NCI-H2171 treated with DMSO at 0.1 percent for 48 hours (cell line): Measurements from ENCODE around the gene CWC25.
"Not testable (repeated sequence)": the region's sequence is repeated elsewhere in the genome, so short reads cannot be mapped to it uniquely, and the experiment has no call there.

Experiments
- DNase-seq: peaks from one replicate; lab custom pipeline; 2025; lab: John Stamatoyannopoulos, UW

Gene CWC25

DNA sequence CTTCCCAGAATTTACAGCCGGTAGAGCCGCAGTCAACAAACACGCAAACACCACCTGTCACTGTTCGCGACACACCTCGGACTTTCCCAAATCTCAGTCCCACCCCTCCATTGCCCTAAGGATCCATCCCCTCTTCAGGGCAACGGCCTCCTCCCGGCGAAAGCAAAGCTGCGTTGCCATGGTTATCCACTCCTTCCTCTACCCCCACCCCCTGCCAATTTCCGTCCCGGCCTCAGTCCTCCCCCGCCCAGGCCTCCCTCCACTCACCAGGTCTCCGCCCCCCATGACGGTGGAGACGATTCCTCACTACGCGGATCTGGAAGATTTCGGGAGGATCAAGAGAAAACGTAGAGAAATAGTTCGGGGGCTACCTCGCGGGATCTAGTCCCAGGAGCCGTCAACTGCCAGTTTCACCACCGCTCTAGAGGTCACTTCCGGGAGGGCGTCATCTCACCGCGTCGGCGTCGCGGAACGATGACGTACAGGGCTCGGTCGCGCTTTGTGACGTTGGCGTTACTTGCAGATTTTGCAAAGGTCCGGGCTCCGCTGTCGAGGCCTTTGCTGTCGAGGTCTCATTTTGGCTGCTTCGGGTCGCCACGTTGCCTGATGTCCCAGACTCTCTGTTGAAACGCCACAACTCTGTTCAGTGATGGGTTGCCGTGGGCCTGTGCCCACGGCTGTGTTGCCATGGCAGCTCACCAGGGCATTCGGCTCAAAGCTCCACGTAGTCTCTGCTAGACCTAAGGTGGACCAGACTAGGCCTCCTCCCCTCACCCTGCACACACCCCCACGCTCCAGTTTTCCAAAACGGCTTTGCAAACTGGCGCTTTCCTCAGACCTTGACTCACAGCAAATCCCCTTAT, at the start of gene CWC25:
Gene CWC25 (minus strand): TSS at position 423 of the 863 bp plus-strand sequence. CDS start 138 bp downstream, at position 285.
- peak; percentile 96 for DNase-seq

GRCh38 chr17:38873640-38874380, 48.7 kb upstream of the CWC25 start:
- no peak for DNase-seq

- no peak for DNase-seq
These were observed 47.7 kb upstream of the CWC25 start for GRCh38 chr17:38872671-38873385.

GRCh38 chr17:38872027-38872511, 46.9 kb upstream of the CWC25 start:
- DNase-seq, result no peak

- DNase-seq, result no peak
These were observed 46.3 kb upstream of the CWC25 start for GRCh38 chr17:38871247-38872015.

GRCh38 chr17:38870259-38871165, 45.4 kb upstream of the CWC25 start:
- peak; percentile 56 for DNase-seq

GRCh38 chr17:38869526-38870258, 44.6 kb upstream of the CWC25 start, which contains the start of gene LASP1:
TSS of gene LASP1 (plus strand) at chr17:38870058. CDS start at chr17:38870190, 132 bp downstream.
- DNase-seq, result peak; percentile 89

GRCh38 chr17:38868817-38869525, 43.9 kb upstream of the CWC25 start:
- DNase-seq, result no peak

DNA sequence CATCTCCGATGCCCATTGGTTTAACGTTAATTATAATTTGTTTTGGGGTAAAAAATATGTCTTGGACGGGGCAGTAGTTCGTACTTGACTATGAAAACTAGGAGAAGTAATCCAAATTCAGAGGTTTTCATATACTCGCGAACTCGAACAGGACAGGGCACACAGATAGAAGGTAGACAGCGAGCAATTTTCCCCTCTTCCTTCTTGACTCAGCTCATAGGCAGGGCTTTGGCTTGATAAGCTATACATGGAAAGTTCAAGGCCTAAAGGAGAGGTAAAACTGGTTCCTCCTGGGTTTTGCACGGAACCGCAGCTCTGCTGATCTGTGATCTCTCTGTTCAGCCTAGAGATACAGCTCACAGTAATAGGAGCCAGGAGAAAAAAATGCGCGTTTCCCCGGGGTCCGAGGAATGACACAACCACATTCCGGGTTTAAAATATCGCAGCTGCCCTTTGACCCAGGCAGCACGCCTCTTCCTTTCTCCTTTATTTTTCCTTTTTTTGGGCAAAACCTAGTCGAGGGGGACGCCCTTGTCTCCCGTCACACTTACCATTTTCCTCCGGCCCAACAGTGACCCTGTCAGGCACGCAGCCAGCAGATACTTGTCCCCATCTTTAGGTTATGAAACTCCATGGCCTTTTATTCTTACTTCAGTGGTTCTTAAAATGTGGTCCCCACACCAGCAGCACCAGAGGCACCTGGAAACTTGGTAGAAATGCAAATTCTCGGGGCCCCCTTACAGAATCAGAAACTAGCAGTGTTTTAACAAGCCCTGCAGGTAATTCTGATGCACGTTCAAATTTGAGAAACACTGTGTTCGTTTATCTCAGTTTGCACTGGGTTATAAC, 43.1 kb upstream of the CWC25 start:
- peak; percentile 69 for DNase-seq

DNA sequence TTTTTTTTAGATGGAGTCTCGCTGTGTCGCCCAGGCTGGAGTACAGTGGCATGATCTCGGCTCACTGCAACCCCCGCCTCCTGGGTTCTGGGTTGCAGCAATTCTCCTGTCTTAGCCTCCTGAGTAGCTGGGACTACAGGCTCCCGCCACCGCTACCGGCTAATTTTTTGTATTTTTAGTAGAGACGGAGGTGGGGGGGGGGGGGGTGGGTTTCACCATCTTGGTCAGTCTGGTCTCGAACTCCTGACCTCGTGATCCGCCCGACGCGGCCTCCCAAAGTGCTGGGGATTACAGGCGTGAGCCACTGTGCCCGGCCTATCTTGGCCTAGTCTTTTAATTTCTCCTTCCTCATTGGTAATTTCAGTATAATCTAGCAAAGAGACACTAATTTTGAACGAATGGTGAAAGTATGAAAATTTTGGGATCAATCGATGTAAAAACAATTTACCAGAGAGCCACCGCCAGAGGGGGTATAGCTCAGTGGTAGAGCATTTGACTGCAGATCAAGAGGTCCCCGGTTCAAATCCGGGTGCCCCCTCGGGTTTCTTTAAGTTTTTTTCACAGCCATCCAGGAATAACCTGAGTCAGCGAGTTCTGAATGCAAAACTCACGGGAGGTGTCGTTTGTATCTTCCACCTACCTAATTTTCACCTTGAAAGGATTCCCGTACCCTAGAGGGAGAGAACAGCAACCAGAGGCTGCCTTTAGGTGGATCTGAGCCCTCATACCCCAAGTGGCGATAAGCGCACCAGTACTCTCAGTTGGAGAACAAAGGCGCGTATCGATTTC, 42.3 kb upstream of the CWC25 start:
- DNase-seq, result peak; percentile 88

- DNase-seq, result peak; percentile 16
These were observed 39.7 kb upstream of the CWC25 start for GRCh38 chr17:38864636-38865398.

DNA sequence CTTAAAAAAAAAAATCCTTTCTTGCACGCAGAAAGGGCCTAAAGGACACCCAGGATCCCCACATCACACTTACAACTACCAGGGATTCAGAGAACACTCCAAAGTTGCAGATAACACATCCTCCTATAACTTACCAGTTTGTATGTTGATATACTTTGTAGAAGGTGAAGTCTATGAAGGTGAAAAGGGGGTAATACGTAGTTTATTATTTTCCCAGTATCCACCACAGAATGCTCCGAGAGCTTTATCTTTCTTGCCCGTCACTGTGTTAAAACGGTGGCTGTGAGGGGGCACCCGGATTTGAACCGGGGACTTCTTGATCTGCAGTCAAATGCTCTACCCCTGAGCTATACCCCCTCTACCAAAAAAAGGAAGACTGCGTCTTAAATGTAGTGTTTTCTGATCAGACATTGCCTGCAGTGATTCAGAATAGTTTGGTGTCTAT, 36.3 kb upstream of the CWC25 start:
- DNase-seq, result peak; percentile 50

DNA sequence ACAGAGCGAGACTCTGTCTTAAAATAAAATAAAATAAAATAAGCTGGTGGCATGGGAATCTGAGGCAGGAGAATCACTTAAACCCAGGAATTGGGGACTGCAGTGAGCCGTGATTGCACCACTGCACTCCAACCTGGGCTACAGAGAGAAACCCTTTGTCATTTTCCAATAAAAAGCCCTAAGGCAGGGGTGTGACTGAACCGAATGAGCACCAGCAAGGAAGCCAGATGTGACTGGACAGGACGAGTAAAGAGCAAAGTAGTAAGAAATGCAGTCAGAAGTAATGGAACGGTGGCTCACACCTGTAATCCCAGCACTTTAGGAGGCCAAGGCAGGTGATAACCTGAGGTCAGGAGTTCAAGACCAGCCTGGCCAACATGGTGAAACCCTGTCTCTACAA, 32.1 kb upstream of the CWC25 start:
- no peak for DNase-seq

- DNase-seq, result not testable (repeated sequence)
These were observed 30.1 kb upstream of the CWC25 start for GRCh38 chr17:38855101-38855714.

- peak; percentile 99 for DNase-seq
These were observed 28.4 kb upstream of the CWC25 start, which contains the start of gene RPL23 for GRCh38 chr17:38853292-38854219. TSS of gene RPL23 (minus strand) at chr17:38853721. CDS start at chr17:38853710, 11 bp downstream.
